Measurements from ENCODE around the gene CPED1.

CPED1 gene

DNA sequence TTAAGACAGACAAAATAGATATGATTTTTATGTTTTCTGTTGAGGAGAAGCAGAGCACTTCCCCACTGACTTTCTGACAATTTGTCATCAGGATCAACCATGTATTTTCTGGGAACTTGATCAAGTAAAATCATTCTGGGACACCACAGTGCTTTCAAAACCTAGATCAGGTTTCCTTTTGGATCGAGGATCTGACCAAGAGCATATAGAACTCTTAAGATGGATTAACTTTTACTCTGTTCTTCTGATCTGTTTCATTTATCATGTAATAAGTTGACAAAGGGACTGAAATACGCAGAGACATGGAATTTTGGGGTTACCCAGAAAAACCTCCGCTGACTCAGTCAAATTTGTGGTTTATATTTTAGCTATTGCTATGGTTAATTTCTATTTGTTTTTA is 204.3 kb downstream of the CPED1 start:
- H3K36me3 ChIP-seq = no peaks in the 10 kb centered on the region
- no peaks in the 10 kb centered on the region for H3K9me3 ChIP-seq (ENCODE audit: severe bottlenecking)

DNA sequence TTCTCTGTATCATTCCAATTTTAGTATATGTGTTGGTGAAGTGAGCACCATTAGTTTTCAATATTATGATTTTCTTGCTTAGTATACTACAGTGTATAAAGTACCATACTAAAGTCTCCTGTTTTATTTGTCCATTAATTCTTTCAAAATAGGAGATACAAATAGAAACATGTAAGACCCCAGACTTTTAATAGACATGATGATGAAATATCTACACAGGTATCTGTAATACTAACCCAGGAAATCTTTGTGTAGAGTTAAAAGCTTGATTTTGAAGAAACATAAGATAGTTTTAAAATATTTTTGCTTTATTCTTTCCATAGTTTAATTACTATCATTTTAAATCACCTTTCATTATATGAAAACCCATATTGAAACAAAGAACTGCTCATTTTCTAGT is 206.5 kb downstream of the CPED1 start:
- Histone ChIP-seq H3K27ac (no peak overlapping the region), H3K36me3 (no peaks in the 10 kb centered on the region), H3K27me3 (ENCODE audit: insufficient read depth, low read depth, severe bottlenecking) (no peaks in the 10 kb centered on the region), H3K9me3 (ENCODE audit: severe bottlenecking) (no peaks in the 10 kb centered on the region), H3K4me3 (ENCODE audit: low read depth, low read length) (no peak overlapping the region)
- TF ChIP-seq, protein P1, sequence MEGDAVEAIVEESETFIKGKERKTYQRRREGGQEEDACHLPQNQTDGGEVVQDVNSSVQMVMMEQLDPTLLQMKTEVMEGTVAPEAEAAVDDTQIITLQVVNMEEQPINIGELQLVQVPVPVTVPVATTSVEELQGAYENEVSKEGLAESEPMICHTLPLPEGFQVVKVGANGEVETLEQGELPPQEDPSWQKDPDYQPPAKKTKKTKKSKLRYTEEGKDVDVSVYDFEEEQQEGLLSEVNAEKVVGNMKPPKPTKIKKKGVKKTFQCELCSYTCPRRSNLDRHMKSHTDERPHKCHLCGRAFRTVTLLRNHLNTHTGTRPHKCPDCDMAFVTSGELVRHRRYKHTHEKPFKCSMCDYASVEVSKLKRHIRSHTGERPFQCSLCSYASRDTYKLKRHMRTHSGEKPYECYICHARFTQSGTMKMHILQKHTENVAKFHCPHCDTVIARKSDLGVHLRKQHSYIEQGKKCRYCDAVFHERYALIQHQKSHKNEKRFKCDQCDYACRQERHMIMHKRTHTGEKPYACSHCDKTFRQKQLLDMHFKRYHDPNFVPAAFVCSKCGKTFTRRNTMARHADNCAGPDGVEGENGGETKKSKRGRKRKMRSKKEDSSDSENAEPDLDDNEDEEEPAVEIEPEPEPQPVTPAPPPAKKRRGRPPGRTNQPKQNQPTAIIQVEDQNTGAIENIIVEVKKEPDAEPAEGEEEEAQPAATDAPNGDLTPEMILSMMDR (IDR thresholded peaks at IDR 0.05; ENCODE audit: low read depth, low read length) = no peak
- DNase-seq = no peak

More for the DNA sequence above, 204.3 kb downstream of the CPED1 start:
- TF ChIP-seq, protein P1 (IDR thresholded peaks at IDR 0.05; ENCODE audit: low read depth, low read length) = no peak
- Histone ChIP-seq H3K27me3 (ENCODE audit: insufficient read depth, low read depth, severe bottlenecking) (no peaks in the 10 kb centered on the region), H3K4me3 (ENCODE audit: low read depth, low read length) (no peak overlapping the region), H3K27ac (no peak overlapping the region)
- no peak for DNase-seq

DNA sequence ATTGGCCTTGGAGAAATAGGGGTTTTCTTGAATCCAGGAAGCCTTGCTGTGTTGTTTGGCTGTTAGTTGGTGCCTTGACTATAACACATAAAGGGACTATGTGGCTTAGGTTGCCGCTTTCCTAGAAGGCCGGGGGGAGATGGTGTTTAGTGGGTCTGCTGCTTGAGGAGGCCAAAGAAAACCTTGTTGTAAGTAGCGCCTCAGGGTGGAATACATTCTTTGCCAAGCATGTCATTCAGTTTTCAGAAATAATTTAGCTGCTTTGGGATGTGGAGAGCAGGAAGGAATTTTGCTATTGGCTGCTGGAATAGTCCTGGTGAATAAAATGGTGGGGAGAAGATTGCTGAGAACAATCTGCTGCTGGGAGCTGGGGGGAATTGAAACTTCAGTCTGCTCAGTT is 207.4 kb downstream of the CPED1 start:
- TF ChIP-seq, protein P1 (IDR thresholded peaks at IDR 0.05; ENCODE audit: low read depth, low read length) = no peak
- DNase-seq = no peak
- Histone ChIP-seq H3K9me3 (ENCODE audit: severe bottlenecking) (no peaks in the 10 kb centered on the region), H3K27me3 (ENCODE audit: insufficient read depth, low read depth, severe bottlenecking) (no peaks in the 10 kb centered on the region), H3K4me3 (ENCODE audit: low read depth, low read length) (no peak overlapping the region), H3K36me3 (no peaks in the 10 kb centered on the region), H3K27ac (no peak overlapping the region)

DNA sequence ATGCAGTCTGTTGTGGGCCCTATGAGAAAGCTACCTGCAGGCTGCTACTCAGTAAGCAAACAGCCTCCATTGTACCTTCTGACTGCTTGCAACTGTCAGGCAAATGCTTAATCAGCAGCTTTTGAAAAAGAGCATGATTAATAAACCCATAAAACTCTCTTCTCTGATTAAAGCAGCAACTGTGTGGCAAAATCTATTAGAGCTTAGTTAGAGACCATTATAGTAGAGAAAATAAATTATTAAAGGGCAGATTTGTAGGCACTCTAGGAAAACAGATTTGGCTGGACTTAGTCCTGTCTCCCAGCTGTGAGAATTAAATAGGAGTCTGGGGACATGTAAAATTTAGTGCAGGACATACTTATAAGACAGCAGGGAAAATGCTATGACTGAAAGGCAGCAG is 207.8 kb downstream of the CPED1 start:
- H3K9me3 ChIP-seq (ENCODE audit: severe bottlenecking) = no peaks in the 10 kb centered on the region
- no peaks in the 10 kb centered on the region for H3K27me3 ChIP-seq (ENCODE audit: insufficient read depth, low read depth, severe bottlenecking)
- TF ChIP-seq, protein P1 (IDR thresholded peaks at IDR 0.05; ENCODE audit: low read depth, low read length) = no peak
- H3K27ac ChIP-seq = no peak overlapping the region
- H3K4me3 ChIP-seq (ENCODE audit: low read depth, low read length) = no peak overlapping the region
- DNase-seq = no peak
- H3K36me3 ChIP-seq = no peaks in the 10 kb centered on the region

DNA sequence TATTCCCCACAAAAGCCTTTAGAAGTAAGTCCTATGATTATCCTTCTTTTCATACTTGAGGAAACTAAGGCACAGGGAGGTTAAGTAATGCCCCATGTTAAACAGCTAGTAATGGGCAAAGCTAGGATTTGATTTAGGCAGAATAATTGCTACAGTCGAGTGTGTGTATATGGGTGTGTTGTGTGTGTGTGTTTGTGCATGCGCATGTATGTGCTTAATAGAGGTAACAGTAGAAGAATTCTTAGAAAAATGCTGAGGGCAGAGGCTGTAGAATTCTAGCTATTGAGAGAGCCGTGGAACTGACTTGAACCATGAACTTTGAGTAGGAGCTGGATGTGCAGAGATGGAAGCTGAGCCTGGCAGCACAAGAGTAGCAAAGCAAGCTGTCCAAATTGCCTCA is 208.9 kb downstream of the CPED1 start:
- no peaks in the 10 kb centered on the region for H3K27me3 ChIP-seq (ENCODE audit: insufficient read depth, low read depth, severe bottlenecking)
- H3K4me3 ChIP-seq (ENCODE audit: low read depth, low read length) = no peak overlapping the region
- no peak for DNase-seq
- no peak overlapping the region for H3K27ac ChIP-seq
- TF ChIP-seq, protein P1 (IDR thresholded peaks at IDR 0.05; ENCODE audit: low read depth, low read length) = no peak
- H3K9me3 ChIP-seq (ENCODE audit: severe bottlenecking) = no peaks in the 10 kb centered on the region
- no peaks in the 10 kb centered on the region for H3K36me3 ChIP-seq

DNA sequence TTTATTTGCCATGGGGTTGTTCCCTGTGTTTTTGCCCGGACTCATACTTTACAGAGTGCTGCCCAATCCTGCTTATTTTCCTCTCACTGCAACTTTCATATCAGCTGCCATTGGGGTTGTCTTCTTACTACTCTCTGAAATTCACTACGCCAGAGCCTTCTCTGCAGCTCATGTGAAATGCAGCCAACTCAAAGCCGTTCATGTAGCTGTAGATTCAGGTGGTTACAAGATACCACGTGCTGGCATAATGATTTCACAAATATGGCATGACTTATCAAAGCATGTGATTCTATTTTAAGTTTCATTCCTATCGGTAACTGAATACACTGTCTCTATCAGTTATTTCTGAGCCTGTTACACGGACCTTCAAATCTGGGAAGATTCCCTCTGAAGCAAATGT is 210.0 kb downstream of the CPED1 start:
- Histone ChIP-seq H3K36me3 (no peaks in the 10 kb centered on the region), H3K9me3 (ENCODE audit: severe bottlenecking) (no peaks in the 10 kb centered on the region), H3K27ac (no peak overlapping the region), H3K4me3 (ENCODE audit: low read depth, low read length) (no peak overlapping the region), H3K27me3 (ENCODE audit: insufficient read depth, low read depth, severe bottlenecking) (no peaks in the 10 kb centered on the region)
- no peak for DNase-seq
- TF ChIP-seq, protein P1 (IDR thresholded peaks at IDR 0.05; ENCODE audit: low read depth, low read length) = no peak
